HEK293T (cell line): ENCODE data around the gene FBH1.

Source experiments
- FOXK2 ChIP-seq: fragments of 450-650 bp; IDR thresholded peaks from 2 replicates; pipeline ENCODE4 v1.6.1; 2016; ENCODE audit warnings: mild to moderate bottlenecking
- PKNOX1 ChIP-seq: fragments of 450-650 bp; IDR thresholded peaks from 2 replicates; pipeline ENCODE4 v1.6.1; 2016
- SP1 ChIP-seq: fragments of 450-650 bp; IDR thresholded peaks from 2 replicates; pipeline ENCODE4 v1.6.1; 2017

- TF ChIP-seq PKNOX1 (no peak), SP1 (no peak), FOXK2 (no peak)
Measured at GRCh38 chr10:5929442-5929841, 39.4 kb downstream of the FBH1 start.
